HG02943 (cell line): Measurements from ENCODE around the gene KCNB1.

ENCODE experiments used
- ATAC-seq: cut with Tn5 transposase; IDR thresholded peaks from one replicate; pipeline ENCODE4 v1.9.1; 2021; ENCODE audit warnings: mild to moderate bottlenecking, low read depth, moderate library complexity; ENCODE audit not compliant: unreplicated experiment

Gene KCNB1

GRCh38 chr20:49367113-49367512, 115.4 kb downstream of the KCNB1 start:
- ATAC-seq, result no peak

GRCh38 chr20:49366687-49367086, 115.8 kb downstream of the KCNB1 start:
- no peak for ATAC-seq

DNA sequence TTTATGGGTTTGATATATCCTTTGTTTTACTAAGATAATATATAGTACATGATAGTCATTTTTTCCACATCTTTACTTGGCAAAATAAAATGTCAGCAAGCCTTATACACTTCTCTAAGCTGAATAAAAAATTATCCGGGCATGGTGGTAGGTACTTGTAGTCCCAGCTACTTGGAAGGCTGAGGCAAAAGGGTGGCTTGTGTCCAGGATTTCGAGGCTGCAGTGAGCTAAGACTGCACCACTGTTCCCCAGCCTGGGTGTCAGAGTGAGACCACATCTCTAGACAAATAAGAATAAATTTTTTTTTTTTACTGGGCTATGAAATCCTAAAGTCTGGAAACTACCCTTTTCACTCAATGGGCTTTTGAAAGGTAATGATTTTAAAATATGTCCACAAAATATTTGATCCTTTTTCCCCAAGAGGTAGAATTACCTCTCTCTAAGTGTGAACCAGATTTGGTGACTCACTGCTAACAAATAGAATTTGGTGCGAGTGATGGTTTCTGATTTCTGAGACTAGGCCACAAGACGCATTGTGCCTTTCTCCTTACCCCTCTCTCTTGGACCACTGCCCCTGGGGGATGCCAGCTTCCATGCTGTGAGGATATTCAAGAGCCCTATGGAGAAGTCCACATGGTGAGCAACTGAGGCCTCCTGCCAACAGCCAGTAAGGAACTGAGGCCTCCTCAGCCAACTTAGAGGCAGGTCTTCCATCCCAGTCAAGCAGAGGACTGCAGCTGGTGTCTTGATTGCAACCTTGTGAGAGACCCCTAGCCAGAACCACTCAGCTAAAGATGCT, 120.4 kb downstream of the KCNB1 start:
- ATAC-seq, result no peak

DNA sequence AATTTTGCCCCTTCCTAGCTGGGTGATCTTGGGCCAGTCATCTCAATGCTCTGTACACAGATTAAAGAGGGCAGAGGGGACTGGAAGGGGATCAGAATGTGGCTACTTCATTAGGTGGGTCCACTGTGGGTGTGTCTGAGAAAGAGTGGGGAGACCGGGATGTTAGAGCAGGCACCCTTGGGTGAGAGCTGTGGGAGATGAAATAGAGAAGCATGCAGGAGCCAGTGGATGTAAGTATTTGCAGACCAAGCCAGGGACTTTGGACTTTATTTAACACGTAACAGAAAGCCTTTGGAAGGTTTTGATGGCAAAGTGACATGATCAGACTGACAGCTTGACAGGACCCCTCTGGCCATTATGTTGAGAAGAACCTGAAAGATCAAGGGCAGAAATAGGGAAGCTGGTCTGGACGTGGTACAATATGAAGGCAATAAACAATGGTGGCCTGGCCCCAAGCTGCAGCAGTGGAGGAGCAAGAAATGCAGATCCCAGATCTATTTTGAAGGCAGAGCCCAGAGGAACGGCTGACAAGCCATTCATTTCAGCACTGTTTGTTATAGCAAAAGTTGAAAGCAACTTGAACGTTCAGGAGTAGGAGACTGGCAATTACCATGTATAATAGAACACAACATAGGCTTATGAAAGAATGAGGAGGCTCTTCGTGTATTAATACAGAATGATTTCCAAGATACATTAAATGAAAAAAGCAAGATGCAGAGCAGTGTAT, 122.1 kb downstream of the KCNB1 start:
- no peak for ATAC-seq

- no peak for ATAC-seq
Observed at GRCh38 chr20:49356676-49357075, 125.8 kb downstream of the KCNB1 start.

DNA sequence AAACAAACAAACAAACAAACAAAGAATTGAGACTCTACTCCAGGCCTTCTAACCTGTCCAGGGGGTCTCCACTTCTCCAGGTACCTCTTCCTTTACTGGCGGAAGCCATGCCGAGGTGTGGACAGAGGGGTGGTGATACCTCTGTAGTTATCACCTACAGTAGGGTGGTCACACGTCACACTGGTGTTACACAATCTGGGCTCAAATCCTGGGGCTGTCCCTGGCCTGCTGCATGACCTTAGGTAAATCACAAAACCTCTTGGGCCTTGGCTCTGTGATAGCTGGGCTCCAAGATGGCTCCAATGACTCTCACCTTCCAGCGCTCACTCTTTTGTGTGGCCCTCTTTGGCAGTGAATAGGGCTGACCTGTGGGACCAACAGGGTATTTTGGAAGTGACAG, 127.8 kb downstream of the KCNB1 start:
- ATAC-seq, result no peak

DNA sequence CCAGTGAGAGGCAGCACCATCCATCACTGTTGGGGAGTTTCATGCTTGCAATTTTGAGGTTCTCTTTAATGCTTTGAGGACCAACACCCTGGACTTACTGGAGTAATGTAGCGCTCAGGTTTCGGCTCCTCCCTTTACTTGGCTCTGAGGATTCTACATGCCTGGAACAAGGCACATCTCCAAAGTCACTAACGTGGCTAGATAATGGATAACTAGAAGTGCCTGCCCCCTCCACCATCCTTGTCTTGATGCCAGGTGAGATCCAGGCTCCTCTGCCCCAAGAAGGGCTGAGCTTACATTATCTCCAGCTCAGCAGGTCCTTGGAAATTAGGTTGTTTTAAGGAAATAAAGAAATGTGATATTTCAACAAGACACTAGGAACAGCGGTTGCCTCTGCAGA, 129.1 kb downstream of the KCNB1 start:
- ATAC-seq, result no peak

DNA sequence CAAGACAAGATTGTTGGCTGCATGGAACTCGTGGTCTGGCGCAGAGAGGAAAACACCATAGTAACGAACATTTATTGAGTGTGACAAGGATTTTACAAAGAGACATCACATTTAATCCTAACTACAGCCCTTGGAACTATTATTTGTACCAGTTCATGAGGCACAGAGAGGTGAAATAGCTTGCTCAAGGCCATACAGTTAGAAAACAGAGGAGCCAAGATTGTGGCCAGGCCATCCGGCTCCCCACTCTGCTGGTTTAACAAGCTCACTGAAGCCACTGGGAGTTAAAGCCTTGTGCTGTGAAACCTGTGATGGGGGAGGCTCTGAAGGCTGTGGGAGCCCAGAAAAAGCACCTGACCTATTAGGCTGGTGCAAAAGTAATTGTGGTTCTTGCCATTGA, 129.7 kb downstream of the KCNB1 start:
- ATAC-seq, result no peak

DNA sequence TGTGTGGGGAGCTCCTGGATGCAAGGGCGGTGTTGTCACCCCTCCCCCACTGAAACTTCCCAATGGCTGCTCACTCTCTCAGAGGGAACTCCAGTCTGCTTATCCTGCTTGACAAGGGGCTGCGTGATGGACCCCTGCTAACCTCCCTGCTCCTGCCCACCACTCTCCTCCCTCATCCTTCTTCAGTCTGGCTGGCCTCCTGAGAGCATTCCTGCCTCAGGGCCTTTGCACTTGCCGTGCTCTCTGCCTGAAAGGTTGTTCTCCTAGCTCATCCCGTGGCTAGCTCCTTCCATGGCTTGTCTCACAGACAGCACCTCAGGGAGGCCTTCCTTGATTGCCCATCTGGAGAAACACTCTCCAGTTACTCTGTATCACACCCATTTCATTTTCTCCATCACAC, 130.7 kb downstream of the KCNB1 start:
- ATAC-seq, result no peak

GRCh38 chr20:49349694-49350252, 132.7 kb downstream of the KCNB1 start:
- no peak for ATAC-seq

DNA sequence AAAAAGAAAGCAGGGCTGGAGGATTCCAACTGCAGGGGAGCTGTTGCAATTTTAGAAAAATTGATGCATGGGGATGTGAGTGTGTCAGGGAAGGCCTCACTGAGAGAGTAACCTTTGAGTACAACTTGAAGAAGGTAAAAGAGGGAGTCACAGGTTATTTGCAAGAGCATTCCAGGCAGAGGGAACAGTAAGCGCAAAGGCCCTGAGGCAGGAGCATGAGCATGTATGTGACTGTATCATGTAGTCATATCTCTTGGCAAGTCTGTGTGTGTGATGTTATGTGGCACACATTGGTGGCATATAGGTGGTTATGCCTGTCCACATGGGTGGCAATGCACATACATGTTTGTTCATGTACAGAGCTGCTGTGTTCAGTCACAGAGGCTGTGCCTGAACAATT, 133.4 kb downstream of the KCNB1 start:
- ATAC-seq, result no peak

GRCh38 chr20:49348563-49348962, 133.9 kb downstream of the KCNB1 start:
- no peak for ATAC-seq

DNA sequence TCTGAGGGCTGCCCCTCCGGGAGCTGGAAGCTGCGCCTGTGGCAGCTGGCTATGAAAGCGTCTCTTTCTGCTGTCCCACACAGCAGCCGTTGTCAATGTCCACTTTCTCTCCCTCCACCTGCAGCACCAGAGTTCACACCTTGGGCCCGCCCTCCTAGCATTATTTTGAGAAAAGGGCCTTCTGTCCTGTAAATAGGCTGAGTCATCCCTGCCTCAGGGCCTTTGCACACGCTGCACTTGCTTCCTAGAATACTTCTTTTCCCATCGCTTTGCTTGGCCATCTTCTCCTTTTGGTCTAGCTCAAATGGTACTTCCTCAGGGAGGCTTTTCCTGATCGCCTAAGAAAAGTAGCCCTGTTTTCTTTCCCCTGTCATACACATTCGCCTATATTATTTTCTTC, 135.3 kb downstream of the KCNB1 start:
- no peak for ATAC-seq

- ATAC-seq, result no peak
Observed at GRCh38 chr20:49346682-49347081, 135.8 kb downstream of the KCNB1 start.

- ATAC-seq, result no peak
Observed at GRCh38 chr20:49345524-49345923, 136.9 kb downstream of the KCNB1 start.

- no peak for ATAC-seq
Observed at GRCh38 chr20:49344975-49345374, 137.5 kb downstream of the KCNB1 start.

GRCh38 chr20:49344140-49344539, 138.3 kb downstream of the KCNB1 start:
- no peak for ATAC-seq

DNA sequence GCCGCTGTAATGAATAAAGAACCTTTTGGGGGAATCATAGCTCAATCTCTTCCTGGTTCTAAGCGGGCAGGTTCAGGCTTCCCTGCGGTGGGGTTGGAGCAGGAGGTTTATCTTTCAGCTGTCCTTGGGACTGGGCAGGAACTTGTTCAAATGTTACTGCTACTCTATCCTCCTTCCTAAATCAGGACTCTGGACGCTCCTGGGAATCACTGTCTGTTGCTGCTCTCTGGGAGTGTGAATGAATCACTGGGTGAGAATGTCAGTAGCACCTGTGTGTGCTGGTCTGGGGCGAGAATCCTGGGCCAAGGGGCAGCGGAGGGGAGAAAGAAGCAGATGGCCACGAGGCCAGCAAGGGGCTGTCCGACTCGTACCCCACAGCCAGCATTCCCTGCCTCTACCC, 139.2 kb downstream of the KCNB1 start:
- ATAC-seq, result no peak

DNA sequence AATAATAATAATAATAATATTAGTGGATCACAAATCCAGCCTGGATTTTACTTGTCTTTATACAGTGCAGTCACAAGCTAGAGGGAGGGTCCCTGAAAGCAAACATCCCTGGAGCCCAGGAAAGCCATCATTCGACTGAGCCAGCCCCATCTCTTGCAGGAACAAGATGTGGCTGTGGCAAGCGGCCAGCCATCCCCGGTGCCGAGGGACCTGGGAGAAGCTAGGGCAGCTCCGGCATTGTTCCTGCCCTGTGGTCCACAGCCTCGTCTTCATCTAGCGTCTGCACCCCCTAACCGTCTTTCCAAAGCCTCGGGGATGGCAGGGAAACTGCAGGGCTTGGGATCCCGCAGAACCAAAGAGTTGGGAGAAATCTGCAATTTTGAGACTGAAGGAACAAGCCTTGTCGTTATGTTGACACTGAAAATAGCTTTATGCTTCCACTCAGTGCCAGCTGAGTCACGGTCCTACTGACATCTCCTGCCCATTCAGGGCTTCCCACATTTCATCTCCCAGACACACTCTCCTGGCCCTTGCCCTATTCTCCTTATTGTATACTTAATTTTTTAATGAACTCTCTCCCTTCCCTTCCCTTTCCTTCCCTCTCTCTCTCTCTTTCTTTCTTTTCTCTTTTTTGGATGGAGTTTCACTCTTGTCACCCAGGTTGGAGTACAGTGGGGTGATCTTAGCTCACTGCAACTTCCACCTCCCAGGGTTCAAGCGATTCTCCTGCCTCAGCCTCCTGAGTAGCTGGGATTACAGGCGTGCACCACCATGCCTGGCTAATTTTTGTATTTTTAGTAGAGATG, 142.1 kb downstream of the KCNB1 start:
- ATAC-seq, result no peak

DNA sequence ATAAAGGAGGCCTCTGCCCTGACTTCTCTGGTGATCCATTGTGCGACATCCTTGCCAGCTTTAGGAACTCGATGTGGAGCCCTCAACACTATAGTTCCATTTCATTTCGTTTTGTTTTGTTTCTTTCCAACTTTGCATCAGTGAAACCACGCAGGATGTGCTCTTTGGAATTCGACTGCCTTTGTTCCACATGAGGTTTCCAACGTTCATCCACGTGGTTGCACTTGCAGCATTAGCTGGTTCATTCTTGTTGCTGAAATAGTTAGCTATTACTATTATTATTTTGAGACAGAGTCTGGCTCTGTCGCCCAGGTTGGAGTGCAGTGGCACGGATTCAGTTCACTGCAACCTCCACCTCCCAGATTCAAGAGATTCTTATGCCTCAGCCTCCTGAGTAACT, 143.3 kb downstream of the KCNB1 start:
- no peak for ATAC-seq

DNA sequence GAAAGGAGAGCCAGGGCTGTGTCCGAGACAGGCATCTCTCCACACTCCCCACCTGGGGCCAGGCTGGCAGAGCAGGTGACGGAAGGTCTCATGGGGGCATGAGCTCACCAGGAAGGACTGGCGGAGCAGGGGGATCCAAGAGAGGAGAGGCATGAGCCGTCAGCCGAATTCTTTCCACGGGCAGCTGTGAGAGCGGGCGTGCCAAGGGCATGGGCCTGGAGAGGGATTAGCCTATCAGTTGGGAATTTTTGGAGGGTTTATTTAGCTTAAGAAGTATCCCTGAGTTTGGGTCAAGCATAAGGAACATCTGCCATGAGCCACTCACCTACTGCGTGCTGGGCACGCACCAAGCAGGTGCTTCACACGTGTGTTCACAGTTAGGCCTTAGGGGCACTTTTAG, 144.4 kb downstream of the KCNB1 start:
- ATAC-seq, result no peak
